Coronary artery (tissue), 2 donors: ENCODE measurements around the gene CNOT6L.
"Not testable (repeated sequence)": the region's sequence is repeated elsewhere in the genome, so short reads cannot be mapped to it uniquely, and the experiment has no call there.

ENCODE experiments used
- DNase-seq: peaks from one replicate; pipeline ENCODE4 v3.0.0-alpha.2; 2017; ENCODE audit warnings: low spot score
- H3K27ac ChIP-seq, 2 donors: fragments of 200-600 bp; sonication (generic); one replicate each; pipeline ENCODE4 v1.5.1; 2016 to 2019
- H3K4me3 ChIP-seq: fragments of 200-600 bp; sonication (generic); 2 replicates; pipeline ENCODE4 v1.5.1; 2016; ENCODE audit warnings: mild to moderate bottlenecking, moderate library complexity
- CTCF ChIP-seq: fragments of 200-600 bp; sonication (generic); IDR thresholded peaks from one replicate; pipeline ENCODE4 v1.5.1; 2019; ENCODE audit warnings: antibody characterized with exemption

Gene CNOT6L

GRCh38 chr4:77783895-77784294, 35.3 kb downstream of the CNOT6L start:
- no peak overlapping the region for H3K4me3 ChIP-seq
- no peak overlapping the region for H3K27ac ChIP-seq
- no peak for DNase-seq
- TF ChIP-seq CTCF = no peak

GRCh38 chr4:77782102-77782835, 36.9 kb downstream of the CNOT6L start:
- Histone ChIP-seq H3K4me3 (no peak overlapping the region), H3K27ac (no peak overlapping the region)
- TF ChIP-seq CTCF = no peak
- no peak for DNase-seq

GRCh38 chr4:77780762-77781161, 38.4 kb downstream of the CNOT6L start:
- not testable (repeated sequence) for DNase-seq, H3K27ac ChIP-seq, H3K4me3 ChIP-seq

GRCh38 chr4:77777135-77777807, 41.9 kb downstream of the CNOT6L start:
- H3K27ac ChIP-seq = no peak overlapping the region
- no peak for TF ChIP-seq CTCF
- H3K4me3 ChIP-seq = no peak overlapping the region
- DNase-seq = no peak

- no peak for TF ChIP-seq CTCF
- Histone ChIP-seq H3K27ac (no peak overlapping the region), H3K4me3 (no peak overlapping the region)
- no peak for DNase-seq
Measured at GRCh38 chr4:77776182-77777134, 42.7 kb downstream of the CNOT6L start.

GRCh38 chr4:77773101-77773500, 46.1 kb downstream of the CNOT6L start:
- Histone ChIP-seq H3K4me3 (no peak overlapping the region), H3K27ac (no peak overlapping the region)
- DNase-seq = no peak
- TF ChIP-seq CTCF = no peak

- TF ChIP-seq CTCF = no peak
- Histone ChIP-seq H3K27ac (no peak overlapping the region), H3K4me3 (no peak overlapping the region)
- no peak for DNase-seq
Measured at GRCh38 chr4:77771566-77771965, 47.6 kb downstream of the CNOT6L start.
